ENCODE results near the gene SEMA6B. TPM values are rescaled to one million over a fixed set of nuclear protein-coding genes. Genes with fewer than 3 reads are reported as not detected.
"Not testable (repeated sequence)": the region's sequence is repeated elsewhere in the genome, so short reads cannot be mapped to it uniquely, and the experiment has no call there.

The SEMA6B gene
- polyA plus RNA-seq, 1 donor: 66.0 TPM

- no peak for DNase-seq
Measured at GRCh38 chr19:4542896-4543841, 16.3 kb downstream of the SEMA6B start.

GRCh38 chr19:4541806-4542145 is 17.7 kb downstream of the SEMA6B start:
- DNase-seq: not testable (repeated sequence)

GRCh38 chr19:4541114-4541805 is 18.2 kb downstream of the SEMA6B start:
- DNase-seq: no peak

- no peak for DNase-seq
Measured at GRCh38 chr19:4539693-4540581, 19.5 kb downstream of the SEMA6B start, which contains the start of gene LRG1. TSS of gene LRG1 (minus strand) at chr19:4540036. CDS start at chr19:4540013, 23 bp downstream.

GRCh38 chr19:4539169-4539692 is 20.3 kb downstream of the SEMA6B start:
- no peak for DNase-seq

GRCh38 chr19:4538601-4538954 is 20.9 kb downstream of the SEMA6B start:
- no peak for DNase-seq

- DNase-seq: no peak
Measured at GRCh38 chr19:4537953-4538600, 21.4 kb downstream of the SEMA6B start.

- DNase-seq: no peak
Measured at GRCh38 chr19:4536798-4537197, 22.7 kb downstream of the SEMA6B start.

GRCh38 chr19:4534836-4535658 is 24.4 kb downstream of the SEMA6B start, which contains the start of gene PLIN5:
TSS of gene PLIN5 (minus strand) at chr19:4535224. CDS start at chr19:4534074, 1,150 bp downstream.
- DNase-seq: peak; percentile 43

GRCh38 chr19:4533835-4534424 is 25.6 kb downstream of the SEMA6B start:
- DNase-seq: no peak

- no peak for DNase-seq
Measured at GRCh38 chr19:4533334-4533733, 26.1 kb downstream of the SEMA6B start.

GRCh38 chr19:4531562-4532165 is 27.8 kb downstream of the SEMA6B start:
- DNase-seq: no peak

- no peak for DNase-seq
Measured at GRCh38 chr19:4529924-4530522, 29.5 kb downstream of the SEMA6B start.

- no peak for DNase-seq
Measured at GRCh38 chr19:4528843-4529242, 30.6 kb downstream of the SEMA6B start.

GRCh38 chr19:4527377-4527776 is 32.1 kb downstream of the SEMA6B start:
- not testable (repeated sequence) for DNase-seq

GRCh38 chr19:4525563-4526002 is 33.9 kb downstream of the SEMA6B start:
- no peak for DNase-seq

GRCh38 chr19:4524808-4525562 is 34.5 kb downstream of the SEMA6B start:
- no peak for DNase-seq

GRCh38 chr19:4523306-4524110 is 36.0 kb downstream of the SEMA6B start:
- no peak for DNase-seq

Measured in hindlimb muscle (tissue), 1 donor.